Tibial artery (tissue), 4 donors: ENCODE data around the gene FSD1L.

Experiments
- DNase-seq, 2 donors: peaks; one replicate each; pipeline ENCODE4 v3.0.0-alpha.2; 2019
- H3K27ac ChIP-seq, 2 donors: fragments of 200-600 bp; sonication (generic) in 1 of 2; 1 replicate in 1 of 2; 2 replicates in 1 of 2; pipeline ENCODE4 v1.5.1; 2018 to 2019; ENCODE audit warnings: mild to moderate bottlenecking in 1 of 2
- H3K27me3 ChIP-seq, 2 donors: fragments of 200-600 bp; sonication (generic) in 1 of 2; one replicate each; pipeline versions ENCODE4 v1.5.1 to v1.6.0; 2016 to 2019
- H3K36me3 ChIP-seq, 3 donors: fragments of 200-600 bp; sonication (generic) in 2 of 3; one replicate each; pipeline ENCODE4 v1.5.1; 2016 to 2019; ENCODE audit warnings: mild to moderate bottlenecking in 2 of 3
- H3K4me1 ChIP-seq, 4 donors: fragments of 200-600 bp; sonication (generic) in 2 of 4; 1 replicate in 3 of 4; 2 replicates in 1 of 4; pipeline ENCODE4 v1.5.1; 2016 to 2019
- H3K4me3 ChIP-seq, 2 donors: fragments of 200-600 bp; sonication (generic) in 1 of 2; 1 replicate in 1 of 2; 2 replicates in 1 of 2; pipeline ENCODE4 v1.5.1; 2018 to 2019; ENCODE audit warnings: mild to moderate bottlenecking in 2 of 2
- H3K9me3 ChIP-seq, 3 donors: fragments of 200-600 bp; sonication (generic) in 1 of 3; one replicate each; pipeline ENCODE4 v1.5.1; 2016 to 2019
- CTCF ChIP-seq, 2 experiments: fragments of 200-600 bp in 1 of 2; fragments of 450-650 bp in 1 of 2; IDR thresholded peaks; one replicate each; pipeline ENCODE4 v1.5.1; 2017 to 2019; ENCODE audit warnings: antibody characterized with exemption in 2 of 2, mild to moderate bottlenecking in 1 of 2, moderate library complexity in 1 of 2
- intact Hi-C: fragments of 100-400 bp; cut with DNase I; formaldehyde crosslinking; loops from one replicate; pipeline ENCODE4 v1.15.0; 2023; ENCODE audit warnings: low total_unique reads

The FSD1L gene

GRCh38 chr9:105485131-105485530 is 37.3 kb downstream of the FSD1L start:
- H3K9me3 ChIP-seq = no peaks in the 10 kb centered on the region
- no peaks in the 10 kb centered on the region for H3K36me3 ChIP-seq
- no peak for TF ChIP-seq CTCF (IDR thresholded peaks at IDR 0.05)
- intact Hi-C loops = no loop called here
- H3K4me1 ChIP-seq = no peaks in the 10 kb centered on the region
- no peak for DNase-seq
- no peak overlapping the region for H3K4me3 ChIP-seq
- no peaks in the 10 kb centered on the region for H3K27me3 ChIP-seq
- H3K27ac ChIP-seq = no peak overlapping the region

- no peak for DNase-seq
- Histone ChIP-seq H3K4me3 (no peak overlapping the region), H3K9me3 (no peaks in the 10 kb centered on the region), H3K4me1 (peaks cover 0 to 12% (median under 1%) of the 10 kb centered on the region in 4 donors), H3K27ac (no peak overlapping the region), H3K36me3 (no peaks in the 10 kb centered on the region), H3K27me3 (no peaks in the 10 kb centered on the region)
- TF ChIP-seq CTCF (IDR thresholded peaks at IDR 0.05) = no peak
- intact Hi-C loops = no loop called here
Observed at GRCh38 chr9:105496826-105497225, 49.0 kb downstream of the FSD1L start.

- Histone ChIP-seq H3K4me1 (peaks cover 0 to 12% (median under 1%) of the 10 kb centered on the region in 4 donors), H3K36me3 (no peaks in the 10 kb centered on the region)
- intact Hi-C loops = no loop called here
Observed at GRCh38 chr9:105497704-105498103, 49.9 kb downstream of the FSD1L start.

GRCh38 chr9:105500108-105500766 is 52.4 kb downstream of the FSD1L start:
- no peaks in the 10 kb centered on the region for H3K9me3 ChIP-seq
- no peak for TF ChIP-seq CTCF (IDR thresholded peaks at IDR 0.05)
- intact Hi-C loops = no loop called here
- no peak overlapping the region for H3K27ac ChIP-seq
- no peak for DNase-seq
- no peaks in the 10 kb centered on the region for H3K27me3 ChIP-seq
- H3K4me3 ChIP-seq = no peak overlapping the region
- peaks cover 0 to 12% (median under 1%) of the 10 kb centered on the region in 4 donors for H3K4me1 ChIP-seq
- no peaks in the 10 kb centered on the region for H3K36me3 ChIP-seq

More at GRCh38 chr9:105497704-105498103, 49.9 kb downstream of the FSD1L start:
- Histone ChIP-seq H3K27ac (no peak overlapping the region), H3K27me3 (no peaks in the 10 kb centered on the region), H3K9me3 (no peaks in the 10 kb centered on the region), H3K4me3 (no peak overlapping the region)
- no peak for DNase-seq
- no peak for TF ChIP-seq CTCF (IDR thresholded peaks at IDR 0.05)

GRCh38 chr9:105501414-105501813 is 53.6 kb downstream of the FSD1L start:
- H3K27me3 ChIP-seq = no peaks in the 10 kb centered on the region
- no peak for TF ChIP-seq CTCF (IDR thresholded peaks at IDR 0.05)
- peaks cover 0 to 10% (median 0%) of the 10 kb centered on the region in 4 donors for H3K4me1 ChIP-seq
- H3K9me3 ChIP-seq = no peaks in the 10 kb centered on the region
- H3K36me3 ChIP-seq = peaks cover 0 to under 1% (median 0%) of the 10 kb centered on the region in 3 donors
- no peak overlapping the region for H3K4me3 ChIP-seq
- intact Hi-C loops = no loop called here
- no peak overlapping the region for H3K27ac ChIP-seq
- no peak for DNase-seq
